Measurements from ENCODE around the gene OPCML. TPM values are rescaled to one million over a fixed set of nuclear protein-coding genes. Genes with fewer than 3 reads are reported as not detected.

Gene OPCML
- polyA plus RNA-seq, 1 donor from 2014 or later: 11.6 TPM

GRCh38 chr11:132464003-132464342 is 1068.3 kb downstream of the OPCML start:
- H2AFZ ChIP-seq (ENCODE audit: low read depth, low read length): no peak overlapping the region
- TF ChIP-seq, protein P1, sequence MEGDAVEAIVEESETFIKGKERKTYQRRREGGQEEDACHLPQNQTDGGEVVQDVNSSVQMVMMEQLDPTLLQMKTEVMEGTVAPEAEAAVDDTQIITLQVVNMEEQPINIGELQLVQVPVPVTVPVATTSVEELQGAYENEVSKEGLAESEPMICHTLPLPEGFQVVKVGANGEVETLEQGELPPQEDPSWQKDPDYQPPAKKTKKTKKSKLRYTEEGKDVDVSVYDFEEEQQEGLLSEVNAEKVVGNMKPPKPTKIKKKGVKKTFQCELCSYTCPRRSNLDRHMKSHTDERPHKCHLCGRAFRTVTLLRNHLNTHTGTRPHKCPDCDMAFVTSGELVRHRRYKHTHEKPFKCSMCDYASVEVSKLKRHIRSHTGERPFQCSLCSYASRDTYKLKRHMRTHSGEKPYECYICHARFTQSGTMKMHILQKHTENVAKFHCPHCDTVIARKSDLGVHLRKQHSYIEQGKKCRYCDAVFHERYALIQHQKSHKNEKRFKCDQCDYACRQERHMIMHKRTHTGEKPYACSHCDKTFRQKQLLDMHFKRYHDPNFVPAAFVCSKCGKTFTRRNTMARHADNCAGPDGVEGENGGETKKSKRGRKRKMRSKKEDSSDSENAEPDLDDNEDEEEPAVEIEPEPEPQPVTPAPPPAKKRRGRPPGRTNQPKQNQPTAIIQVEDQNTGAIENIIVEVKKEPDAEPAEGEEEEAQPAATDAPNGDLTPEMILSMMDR (IDR thresholded peaks at IDR 0.05; ENCODE audit: poor library complexity, severe bottlenecking): no peak
- TF ChIP-seq RAD21 (conservative IDR thresholded peaks at IDR 0.05) (no peak), TAF1 (IDR thresholded peaks at IDR 0.05; ENCODE audit: low read depth) (no peak), POLR2AphosphoS5 (IDR thresholded peaks at IDR 0.05) (no peak), MXI1 (conservative IDR thresholded peaks at IDR 0.05; ENCODE audit: poor library complexity, severe bottlenecking) (no peak), EP300 (conservative IDR thresholded peaks at IDR 0.05; ENCODE audit: poor library complexity, severe bottlenecking) (no peak), EZH2 (IDR thresholded peaks at IDR 0.05; ENCODE audit: borderline replicate concordance, insufficient read depth, low read length, poor library complexity, severe bottlenecking) (no peak), SMC3 (conservative IDR thresholded peaks at IDR 0.05; ENCODE audit: poor library complexity) (no peak)
- TF ChIP-seq, protein P2, sequence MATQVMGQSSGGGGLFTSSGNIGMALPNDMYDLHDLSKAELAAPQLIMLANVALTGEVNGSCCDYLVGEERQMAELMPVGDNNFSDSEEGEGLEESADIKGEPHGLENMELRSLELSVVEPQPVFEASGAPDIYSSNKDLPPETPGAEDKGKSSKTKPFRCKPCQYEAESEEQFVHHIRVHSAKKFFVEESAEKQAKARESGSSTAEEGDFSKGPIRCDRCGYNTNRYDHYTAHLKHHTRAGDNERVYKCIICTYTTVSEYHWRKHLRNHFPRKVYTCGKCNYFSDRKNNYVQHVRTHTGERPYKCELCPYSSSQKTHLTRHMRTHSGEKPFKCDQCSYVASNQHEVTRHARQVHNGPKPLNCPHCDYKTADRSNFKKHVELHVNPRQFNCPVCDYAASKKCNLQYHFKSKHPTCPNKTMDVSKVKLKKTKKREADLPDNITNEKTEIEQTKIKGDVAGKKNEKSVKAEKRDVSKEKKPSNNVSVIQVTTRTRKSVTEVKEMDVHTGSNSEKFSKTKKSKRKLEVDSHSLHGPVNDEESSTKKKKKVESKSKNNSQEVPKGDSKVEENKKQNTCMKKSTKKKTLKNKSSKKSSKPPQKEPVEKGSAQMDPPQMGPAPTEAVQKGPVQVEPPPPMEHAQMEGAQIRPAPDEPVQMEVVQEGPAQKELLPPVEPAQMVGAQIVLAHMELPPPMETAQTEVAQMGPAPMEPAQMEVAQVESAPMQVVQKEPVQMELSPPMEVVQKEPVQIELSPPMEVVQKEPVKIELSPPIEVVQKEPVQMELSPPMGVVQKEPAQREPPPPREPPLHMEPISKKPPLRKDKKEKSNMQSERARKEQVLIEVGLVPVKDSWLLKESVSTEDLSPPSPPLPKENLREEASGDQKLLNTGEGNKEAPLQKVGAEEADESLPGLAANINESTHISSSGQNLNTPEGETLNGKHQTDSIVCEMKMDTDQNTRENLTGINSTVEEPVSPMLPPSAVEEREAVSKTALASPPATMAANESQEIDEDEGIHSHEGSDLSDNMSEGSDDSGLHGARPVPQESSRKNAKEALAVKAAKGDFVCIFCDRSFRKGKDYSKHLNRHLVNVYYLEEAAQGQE (IDR thresholded peaks at IDR 0.05; ENCODE audit: borderline replicate concordance): no peak
- H3K27ac ChIP-seq (ENCODE audit: low read length): no peak overlapping the region

DNA sequence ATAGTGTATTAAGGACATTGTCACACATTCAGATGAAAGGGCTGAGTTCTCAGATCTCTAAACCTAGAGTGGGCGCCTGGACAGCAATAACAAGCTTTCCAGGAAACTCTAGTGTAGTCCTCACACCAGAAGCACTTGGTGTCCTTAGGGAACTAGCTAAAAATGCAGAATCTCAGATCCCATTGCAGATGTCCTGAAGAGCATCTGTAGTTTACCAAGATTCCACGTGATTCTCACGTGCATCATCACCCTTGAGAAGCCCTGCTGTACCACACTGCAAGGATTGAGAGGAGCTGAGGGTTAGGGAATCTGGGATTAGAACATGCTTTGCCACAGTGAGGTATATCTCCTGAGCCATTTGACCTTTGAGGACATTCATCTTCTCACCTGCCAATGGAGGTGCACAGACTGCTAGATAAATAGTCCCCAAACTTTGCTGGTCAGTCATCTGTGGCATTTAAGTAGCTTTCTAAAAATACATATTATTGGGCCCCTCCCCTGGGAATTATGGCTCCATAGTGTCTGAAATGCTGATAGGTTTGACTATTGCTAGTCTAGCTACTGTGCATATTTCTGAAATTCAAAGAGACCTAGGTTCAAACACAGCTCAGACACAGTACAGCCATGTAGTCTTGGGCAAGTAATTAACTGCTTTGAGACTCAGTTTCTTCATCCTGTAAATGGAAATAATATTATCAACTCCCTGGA is 1068.9 kb downstream of the OPCML start:
- Histone ChIP-seq H3K4me3 (ENCODE audit: low read length) (no peak overlapping the region), H4K20me1 (ENCODE audit: insufficient read depth) (no peaks in the 10 kb centered on the region), H3F3A (ENCODE audit: insufficient read depth, low read length, poor library complexity, severe bottlenecking) (no peaks in the 10 kb centered on the region), H3K4me2 (ENCODE audit: low read length) (no peak overlapping the region), H3K27me3 (ENCODE audit: insufficient read depth, low read depth, low read length) (no peaks in the 10 kb centered on the region), H3K9me2 (ENCODE audit: insufficient read depth, low read length) (no peaks in the 10 kb centered on the region), H2AFZ (ENCODE audit: low read depth, low read length) (no peak overlapping the region), H3K36me3 (ENCODE audit: insufficient read depth, low read length) (no peaks in the 10 kb centered on the region), H3K9me3 (ENCODE audit: low read length) (peaks cover 4% of the 10 kb centered on the region), H3K27ac (ENCODE audit: low read length) (no peak overlapping the region), H3K79me2 (replicated peaks; ENCODE audit: insufficient read depth, low read length) (no peaks in the 10 kb centered on the region), H3K9ac (ENCODE audit: low read length) (no peak overlapping the region)
- no peak for TF ChIP-seq EP300 (conservative IDR thresholded peaks at IDR 0.05; ENCODE audit: poor library complexity, severe bottlenecking)
- no peak for TF ChIP-seq SMC3 (conservative IDR thresholded peaks at IDR 0.05; ENCODE audit: poor library complexity)
- TF ChIP-seq RAD21 (conservative IDR thresholded peaks at IDR 0.05): no peak
- TF ChIP-seq TAF1 (IDR thresholded peaks at IDR 0.05; ENCODE audit: low read depth): no peak

More at GRCh38 chr11:132464003-132464342, 1068.3 kb downstream of the OPCML start:
- H3K27me3 ChIP-seq (ENCODE audit: insufficient read depth, low read depth, low read length): no peaks in the 10 kb centered on the region
- no peaks in the 10 kb centered on the region for H4K20me1 ChIP-seq (ENCODE audit: insufficient read depth)
- no peaks in the 10 kb centered on the region for H3K79me2 ChIP-seq (replicated peaks; ENCODE audit: insufficient read depth, low read length)
- H3K4me3 ChIP-seq (ENCODE audit: low read length): no peak overlapping the region
- peaks cover 4% of the 10 kb centered on the region for H3K9me3 ChIP-seq (ENCODE audit: low read length)
- H3K9me2 ChIP-seq (ENCODE audit: insufficient read depth, low read length): no peaks in the 10 kb centered on the region
- H3K4me2 ChIP-seq (ENCODE audit: low read length): no peak overlapping the region
- H3F3A ChIP-seq (ENCODE audit: insufficient read depth, low read length, poor library complexity, severe bottlenecking): no peaks in the 10 kb centered on the region
- H3K36me3 ChIP-seq (ENCODE audit: insufficient read depth, low read length): no peaks in the 10 kb centered on the region
- no peak overlapping the region for H3K9ac ChIP-seq (ENCODE audit: low read length)
